Endothelial cell of umbilical vein (primary cell): ENCODE data around the gene ELMO1. TPM values are rescaled to one million over a fixed set of nuclear protein-coding genes. Genes with fewer than 3 reads are reported as not detected.

Experiments used
- BruUV-seq: library from RNA; stranded (reverse); fragments of 400-500 nt; replicated peaks from 2 replicates; lab custom pipeline; 2021; lab: Mats Ljungman, UMichigan
- CTCF ChIA-PET: fragments of 300-600, 350-600 bp; sonication (Branson Sonifier 250); formaldehyde crosslinking; loops from one replicate; lab custom pipeline; 2021; ENCODE audit warnings: antibody characterized with exemption, inconsistent platforms; lab: Charles Lee
- POLR2A ChIA-PET: fragments of 300-600, 350-600 bp; sonication (Branson Sonifier 250); formaldehyde crosslinking; loops from one replicate; lab custom pipeline; 2021; ENCODE audit warnings: antibody characterized with exemption, inconsistent platforms; lab: Charles Lee
- DNase-seq: peaks from one replicate; pipeline ENCODE4 v3.0.0-alpha.2; 2011; ENCODE audit warnings: low read depth, low spot score
- FAIRE-seq: peaks from 2 replicates; lab custom pipeline; 2011; peaks lifted over from hg19 to GRCh38; lab: Jason Lieb, UNC
- H2AFZ ChIP-seq: 2 replicates; pipeline ENCODE4 v1.6.0; 2012; ENCODE audit warnings: low read depth, low read length, control low read depth, inconsistent platforms
- H3K27ac ChIP-seq: 2 replicates; pipeline ENCODE4 v1.5.1; 2011; ENCODE audit warnings: low read depth, mild to moderate bottlenecking, control low read depth, low read length, moderate library complexity; ENCODE audit not compliant: insufficient read depth
- H3K27me3 ChIP-seq, 2 experiments: 2 replicates each; pipeline versions ENCODE4 v1.6.0 to v1.6.1; 2011; ENCODE audit warnings: low read length in 2 of 2, mixed read lengths in 1 of 2; ENCODE audit not compliant: control insufficient read depth in 2 of 2, insufficient read depth in 2 of 2
- H3K36me3 ChIP-seq, 2 experiments: 2 replicates in 1 of 2; 3 replicates in 1 of 2; pipeline ENCODE4 v1.5.1; 2011; ENCODE audit warnings: low read length in 2 of 2, mild to moderate bottlenecking in 1 of 2, moderate library complexity in 1 of 2; ENCODE audit not compliant: control insufficient read depth in 2 of 2, insufficient read depth in 2 of 2; ENCODE audit errors: extremely low read depth in 1 of 2
- H3K4me1 ChIP-seq: 3 replicates; pipeline ENCODE4 v1.5.1; 2011; ENCODE audit warnings: mild to moderate bottlenecking, low read length; ENCODE audit not compliant: control insufficient read depth, insufficient read depth; ENCODE audit errors: extremely low read depth
- H3K4me2 ChIP-seq: 2 replicates; pipeline ENCODE4 v1.6.1; 2011; ENCODE audit warnings: low read length, control low read depth, mixed read lengths; ENCODE audit not compliant: insufficient read depth
- H3K4me3 ChIP-seq, 3 experiments: fragments of 200-600 bp in 1 of 3; sonication (generic), shearing (Covaris generic) in 1 of 3; replicated peaks in 1 of 3; 2 replicates each; pipeline ENCODE4 v1.5.1; 2011 to 2016; ENCODE audit warnings: control low read depth in 3 of 3, low read length in 3 of 3, mild to moderate bottlenecking in 2 of 3, inconsistent platforms in 1 of 3, low read depth in 1 of 3, moderate library complexity in 1 of 3; ENCODE audit not compliant: insufficient read depth in 1 of 3
- H3K79me2 ChIP-seq: 2 replicates; pipeline ENCODE4 v1.6.0; 2012; ENCODE audit warnings: low read length, inconsistent platforms; ENCODE audit not compliant: control insufficient read depth, insufficient read depth
- H3K9ac ChIP-seq: replicated peaks from 2 replicates; pipeline ENCODE3; 2011; ENCODE audit warnings: low read length, control low read depth; ENCODE audit not compliant: insufficient read depth; ENCODE audit errors: extremely low read depth
- H3K9me1 ChIP-seq: replicated peaks from 3 replicates; pipeline ENCODE4 v1.6.0; 2011; ENCODE audit warnings: mild to moderate bottlenecking, low read length; ENCODE audit not compliant: control insufficient read depth, insufficient read depth; ENCODE audit errors: extremely low read depth
- H3K9me3 ChIP-seq: replicated peaks from 2 replicates; pipeline ENCODE4 v1.5.1; 2012; ENCODE audit warnings: low read length, inconsistent platforms; ENCODE audit not compliant: control insufficient read depth, insufficient read depth
- H4K20me1 ChIP-seq: replicated peaks from 2 replicates; pipeline ENCODE3; 2011; ENCODE audit warnings: mild to moderate bottlenecking, low read length; ENCODE audit not compliant: control insufficient read depth, insufficient read depth; ENCODE audit errors: extremely low read depth
- CTCF ChIP-seq, 2 donors: IDR thresholded peaks; 1 replicate in 1 of 2; 2 replicates in 1 of 2; pipeline ENCODE4 v1.5.1; 2011; ENCODE audit warnings: low read length in 2 of 2, mild to moderate bottlenecking in 2 of 2, moderate library complexity in 2 of 2, control low read depth in 1 of 2, inconsistent platforms in 1 of 2, low read depth in 1 of 2; ENCODE audit not compliant: insufficient read depth in 1 of 2; ENCODE audit errors: extremely low read depth in 1 of 2
- EZH2 ChIP-seq: IDR thresholded peaks from 2 replicates; pipeline ENCODE4 v1.6.1; 2012; ENCODE audit warnings: borderline replicate concordance, low read depth, mild to moderate bottlenecking, moderate library complexity, low read length, inconsistent platforms; ENCODE audit not compliant: severe bottlenecking
- FOS ChIP-seq: IDR thresholded peaks from 2 replicates; pipeline ENCODE4 v1.6.1; 2011; ENCODE audit warnings: mild to moderate bottlenecking, low read length, moderate library complexity, borderline replicate concordance; ENCODE audit not compliant: insufficient read depth
- GATA2 ChIP-seq: IDR thresholded peaks from 2 replicates; pipeline ENCODE4 v1.7.0; 2011; ENCODE audit warnings: low read depth, mild to moderate bottlenecking, moderate library complexity, mixed read lengths, low read length; ENCODE audit not compliant: insufficient read length, insufficient read depth
- JUN ChIP-seq: IDR thresholded peaks from 2 replicates; pipeline ENCODE4 v1.6.1; 2011; ENCODE audit warnings: borderline replicate concordance, low read depth; ENCODE audit not compliant: insufficient read length, insufficient read depth
- MAX ChIP-seq: IDR thresholded peaks from 2 replicates; pipeline ENCODE4 v1.6.1; 2011; ENCODE audit not compliant: insufficient read depth, insufficient read length
- MYC ChIP-seq: IDR thresholded peaks from one replicate; pipeline ENCODE4 v1.6.1; 2011; ENCODE audit warnings: mild to moderate bottlenecking, low read depth, low read length
- POLR2A ChIP-seq: IDR thresholded peaks from 2 replicates; pipeline ENCODE4 v1.6.1; 2012; ENCODE audit warnings: low read depth, mild to moderate bottlenecking, control low read depth, low read length
- POLR2AphosphoS5 ChIP-seq: IDR thresholded peaks from 2 replicates; pipeline ENCODE4 v1.6.1; 2012; ENCODE audit warnings: low read depth, mild to moderate bottlenecking, control low read depth, low read length, moderate library complexity; ENCODE audit not compliant: insufficient read depth
- dilution Hi-C: fragments of 300-500 bp; cut with MboI; formaldehyde crosslinking; loops from one replicate; pipeline ENCODE4 v1.15.0; 2019; ENCODE audit warnings: low sequenced_read_pairs; ENCODE audit not compliant: extremely low pct_ligation_motif_present
- intact Hi-C: fragments of 100-400 bp; cut with micrococcal nuclease; formaldehyde crosslinking; loops from one replicate; pipeline ENCODE4 v1.10.0; 2022
- polyA plus RNA-seq, 4 experiments: library from polyadenylated mRNA; depleted of rRNA in 3 of 4; stranded (reverse) in 3 of 4; unstranded in 1 of 4; fragments of >200 nt; gene quantifications; 2 replicates each; pipeline versions ENCODE4 v1.2.1 to v1.2.3, GENCODE V29; 2011 to 2012; ENCODE audit warnings: missing spikeins in 1 of 4
- total RNA-seq: library from RNA; stranded (reverse); gene quantifications from 2 replicates; pipeline ENCODE4 v1.2.3, GENCODE V29; 2021

ELMO1 gene
- total and polyA plus RNA-seq, 2 donors (not counting 3 experiments of a cell fraction or from before 2014, with no cell fraction given): 17.0 to 30.6 TPM

- Histone ChIP-seq H3K79me2 (no peaks in the 10 kb centered on the region), H3K27ac (no peak overlapping the region), H3K4me1 (no peaks in the 10 kb centered on the region), H3K27me3 (no peaks in the 10 kb centered on the region), H3K4me3 (no peak overlapping the region), H3K9me1 (no peaks in the 10 kb centered on the region), H4K20me1 (no peaks in the 10 kb centered on the region), H3K36me3 (peaks cover 0 to 2% of the 10 kb centered on the region in 2 experiments), H3K4me2 (no peak overlapping the region), H2AFZ (no peak overlapping the region), H3K9me3 (no peaks in the 10 kb centered on the region), H3K9ac (no peak overlapping the region)
- dilution Hi-C loops (no loop called here), intact Hi-C loops (no loop called here)
- BruUV-seq: no TSS peak
- POLR2A ChIA-PET: no interaction called here
- CTCF ChIA-PET: no interaction called here
- no peak for DNase-seq
- no peak for TF ChIP-seq POLR2A
- TF ChIP-seq MYC: no peak
- no peak for TF ChIP-seq MAX
- TF ChIP-seq CTCF (IDR thresholded peaks at IDR 0.05; ENCODE audit: extremely low read depth in 1 of 2, insufficient read depth in 1 of 2, low read depth in 1 of 2, low read length in 2 of 2): no peak
- TF ChIP-seq EZH2: no peak
- TF ChIP-seq JUN: no peak
- no peak for TF ChIP-seq POLR2AphosphoS5
- TF ChIP-seq FOS: no peak
- no peak for TF ChIP-seq GATA2
- no peak for FAIRE-seq
Measured at GRCh38 chr7:37304921-37305320, 143.7 kb downstream of the ELMO1 start.
